ENCODE measurements around the gene PPP1R16B.
A peak's percentile ranks its signal among the peaks of the same experiment; 100 is the strongest.
"Not testable (repeated sequence)": the region's sequence is repeated elsewhere in the genome, so short reads cannot be mapped to it uniquely, and the experiment has no call there.

PPP1R16B gene

GRCh38 chr20:38812182-38812581, 6.7 kb downstream of the PPP1R16B start:
- Histone ChIP-seq H2AK5ac (ENCODE audit: low read length) (no peak overlapping the region), H3K9ac (ENCODE audit: low read length) (no peak overlapping the region), H3K79me2 (ENCODE audit: control insufficient read depth, insufficient read depth, low read length, poor library complexity) (no peaks in the 10 kb centered on the region), H2BK5ac (ENCODE audit: low read depth, low read length, poor library complexity) (no peak overlapping the region), H3K79me1 (ENCODE audit: low read length) (no peaks in the 10 kb centered on the region), H4K8ac (ENCODE audit: low read depth, low read length) (no peak overlapping the region), H3K27ac (ENCODE audit: low read depth, low read length) (no peak overlapping the region), H4K91ac (ENCODE audit: low read depth, low read length) (no peak overlapping the region), H3K14ac (ENCODE audit: low read length) (no peak overlapping the region), H3K23ac (ENCODE audit: low read length) (no peak overlapping the region), H3K4ac (ENCODE audit: low read depth, low read length) (no peak overlapping the region), H2BK120ac (ENCODE audit: insufficient read depth, low read length, poor library complexity) (no peak overlapping the region), H2AFZ (ENCODE audit: insufficient read depth, low read length, poor library complexity) (no peak overlapping the region), H3K4me1 (ENCODE audit: control insufficient read depth in 1 of 2, insufficient read depth in 2 of 2, low read length in 2 of 2) (no peaks in the 10 kb centered on the region), H2BK12ac (ENCODE audit: low read length) (no peak overlapping the region), H3K36me3 (ENCODE audit: control insufficient read depth in 1 of 2, insufficient read depth in 2 of 2, low read length in 2 of 2) (no peaks in the 10 kb centered on the region), H4K12ac (ENCODE audit: low read depth, low read length) (no peak overlapping the region), H3K27me3 (ENCODE audit: insufficient read depth, low read length) (peaks cover 6% of the 10 kb centered on the region), H3K9me3 (ENCODE audit: insufficient read depth, low read depth, low read length) (no peaks in the 10 kb centered on the region), H3K4me2 (ENCODE audit: low read length) (no peak overlapping the region), H3K4me3 (ENCODE audit: low read depth, low read length) (no peak overlapping the region), H3K18ac (ENCODE audit: low read length) (no peak overlapping the region)
- WGBS (ENCODE audit: extremely low coverage, insufficient coverage, insufficient read length) = no CpG with 5 or more reads among the region's 5 CpGs
- no peak for DNase-seq

- no peak overlapping the region for H2BK5ac ChIP-seq (ENCODE audit: low read depth, low read length, poor library complexity)
- H3K36me3 ChIP-seq (ENCODE audit: control insufficient read depth in 1 of 2, insufficient read depth in 2 of 2, low read length in 2 of 2) = no peaks in the 10 kb centered on the region
- H2BK12ac ChIP-seq (ENCODE audit: low read length) = no peak overlapping the region
- H2BK120ac ChIP-seq (ENCODE audit: insufficient read depth, low read length, poor library complexity) = no peak overlapping the region
- no peak overlapping the region for H3K27ac ChIP-seq (ENCODE audit: low read depth, low read length)
- H4K8ac ChIP-seq (ENCODE audit: low read depth, low read length) = no peak overlapping the region
- H3K4me1 ChIP-seq (ENCODE audit: control insufficient read depth in 1 of 2, insufficient read depth in 2 of 2, low read length in 2 of 2) = no peaks in the 10 kb centered on the region
- H3K9me3 ChIP-seq (ENCODE audit: insufficient read depth, low read depth, low read length) = no peaks in the 10 kb centered on the region
- no peak for DNase-seq
- H3K18ac ChIP-seq (ENCODE audit: low read length) = no peak overlapping the region
- H3K4me3 ChIP-seq (ENCODE audit: low read depth, low read length) = no peak overlapping the region
- H4K91ac ChIP-seq (ENCODE audit: low read depth, low read length) = no peak overlapping the region
- H4K12ac ChIP-seq (ENCODE audit: low read depth, low read length) = no peak overlapping the region
- no peaks in the 10 kb centered on the region for H3K79me1 ChIP-seq (ENCODE audit: low read length)
- no peaks in the 10 kb centered on the region for H3K79me2 ChIP-seq (ENCODE audit: control insufficient read depth, insufficient read depth, low read length, poor library complexity)
- no peak overlapping the region for H3K4me2 ChIP-seq (ENCODE audit: low read length)
- H3K14ac ChIP-seq (ENCODE audit: low read length) = no peak overlapping the region
- no CpG with 5 or more reads among the region's 4 CpGs for WGBS (ENCODE audit: extremely low coverage, insufficient coverage, insufficient read length)
- no peak overlapping the region for H2AFZ ChIP-seq (ENCODE audit: insufficient read depth, low read length, poor library complexity)
- no peak overlapping the region for H3K23ac ChIP-seq (ENCODE audit: low read length)
- no peaks in the 10 kb centered on the region for H3K27me3 ChIP-seq (ENCODE audit: insufficient read depth, low read length)
- no peak overlapping the region for H3K9ac ChIP-seq (ENCODE audit: low read length)
- no peak overlapping the region for H3K4ac ChIP-seq (ENCODE audit: low read depth, low read length)
- no peak overlapping the region for H2AK5ac ChIP-seq (ENCODE audit: low read length)
Observed at GRCh38 chr20:38812709-38813573, 7.4 kb downstream of the PPP1R16B start.

- not testable (repeated sequence) for H3K4me1 ChIP-seq (ENCODE audit: control insufficient read depth in 1 of 2, insufficient read depth in 2 of 2, low read length in 2 of 2); H3K4ac ChIP-seq (ENCODE audit: low read depth, low read length); H3K36me3 ChIP-seq (ENCODE audit: control insufficient read depth in 1 of 2, insufficient read depth in 2 of 2, low read length in 2 of 2); H2BK5ac ChIP-seq (ENCODE audit: low read depth, low read length, poor library complexity); H2AK5ac ChIP-seq (ENCODE audit: low read length); H3K4me3 ChIP-seq (ENCODE audit: low read depth, low read length); DNase-seq; H2BK120ac ChIP-seq (ENCODE audit: insufficient read depth, low read length, poor library complexity); H3K27ac ChIP-seq (ENCODE audit: low read depth, low read length); H4K8ac ChIP-seq (ENCODE audit: low read depth, low read length); H3K9me3 ChIP-seq (ENCODE audit: insufficient read depth, low read depth, low read length); H3K9ac ChIP-seq (ENCODE audit: low read length); H4K12ac ChIP-seq (ENCODE audit: low read depth, low read length); H3K4me2 ChIP-seq (ENCODE audit: low read length); H3K27me3 ChIP-seq (ENCODE audit: insufficient read depth, low read length); H3K79me2 ChIP-seq (ENCODE audit: control insufficient read depth, insufficient read depth, low read length, poor library complexity); H3K23ac ChIP-seq (ENCODE audit: low read length); H4K91ac ChIP-seq (ENCODE audit: low read depth, low read length); H3K79me1 ChIP-seq (ENCODE audit: low read length); H3K14ac ChIP-seq (ENCODE audit: low read length); H2BK12ac ChIP-seq (ENCODE audit: low read length); H3K18ac ChIP-seq (ENCODE audit: low read length); H2AFZ ChIP-seq (ENCODE audit: insufficient read depth, low read length, poor library complexity)
- WGBS (ENCODE audit: extremely low coverage, insufficient coverage, insufficient read length) = no CpG with 5 or more reads among the region's 6 CpGs
Observed at GRCh38 chr20:38813574-38813962, 8.1 kb downstream of the PPP1R16B start.

- H3K4me3 ChIP-seq (ENCODE audit: low read depth, low read length) = no peak overlapping the region
- H3K9me3 ChIP-seq (ENCODE audit: insufficient read depth, low read depth, low read length) = no peaks in the 10 kb centered on the region
- no peak overlapping the region for H2AK5ac ChIP-seq (ENCODE audit: low read length)
- no peak overlapping the region for H3K4me2 ChIP-seq (ENCODE audit: low read length)
- DNase-seq = peak in 1 of 2 donors; percentile 31
- H2BK5ac ChIP-seq (ENCODE audit: low read depth, low read length, poor library complexity) = no peak overlapping the region
- H3K23ac ChIP-seq (ENCODE audit: low read length) = no peak overlapping the region
- H3K79me2 ChIP-seq (ENCODE audit: control insufficient read depth, insufficient read depth, low read length, poor library complexity) = no peaks in the 10 kb centered on the region
- no peaks in the 10 kb centered on the region for H3K79me1 ChIP-seq (ENCODE audit: low read length)
- no peak overlapping the region for H3K18ac ChIP-seq (ENCODE audit: low read length)
- H3K27me3 ChIP-seq (ENCODE audit: insufficient read depth, low read length) = no peaks in the 10 kb centered on the region
- no peak overlapping the region for H3K27ac ChIP-seq (ENCODE audit: low read depth, low read length)
- H3K14ac ChIP-seq (ENCODE audit: low read length) = no peak overlapping the region
- no peaks in the 10 kb centered on the region for H3K36me3 ChIP-seq (ENCODE audit: control insufficient read depth in 1 of 2, insufficient read depth in 2 of 2, low read length in 2 of 2)
- no peak overlapping the region for H2BK120ac ChIP-seq (ENCODE audit: insufficient read depth, low read length, poor library complexity)
- H4K91ac ChIP-seq (ENCODE audit: low read depth, low read length) = no peak overlapping the region
- no peak overlapping the region for H3K4ac ChIP-seq (ENCODE audit: low read depth, low read length)
- H4K8ac ChIP-seq (ENCODE audit: low read depth, low read length) = no peak overlapping the region
- H2BK12ac ChIP-seq (ENCODE audit: low read length) = no peak overlapping the region
- no peak overlapping the region for H2AFZ ChIP-seq (ENCODE audit: insufficient read depth, low read length, poor library complexity)
- no peak overlapping the region for H4K12ac ChIP-seq (ENCODE audit: low read depth, low read length)
- no peaks in the 10 kb centered on the region for H3K4me1 ChIP-seq (ENCODE audit: control insufficient read depth in 1 of 2, insufficient read depth in 2 of 2, low read length in 2 of 2)
- H3K9ac ChIP-seq (ENCODE audit: low read length) = no peak overlapping the region
Observed at GRCh38 chr20:38815446-38815845, 9.9 kb downstream of the PPP1R16B start.

Data from trophoblast cell (in vitro differentiated cells and primary cell).